ENCODE measurements around the gene ZDHHC3. TPM values are rescaled to one million over a fixed set of nuclear protein-coding genes. Genes with fewer than 3 reads are reported as not detected.

ZDHHC3 gene
- polyA plus RNA-seq, 1 donor = 77.2 TPM

- Histone ChIP-seq H3K9me3 (ENCODE audit: control insufficient read depth, low read depth, low read length) (no peaks in the 10 kb centered on the region), H3K4me3 (ENCODE audit: low read length) (no peak overlapping the region), H3K27ac (ENCODE audit: low read length) (peak overlapping the region; percentile 10), H3K27me3 (ENCODE audit: control insufficient read depth, insufficient read depth, low read length) (no peaks in the 10 kb centered on the region), H3K36me3 (ENCODE audit: control insufficient read depth, insufficient read depth, low read length) (peaks cover 7% of the 10 kb centered on the region), H3K4me1 (ENCODE audit: control insufficient read depth, insufficient read depth, low read length) (peaks cover 26% of the 10 kb centered on the region)
- 80% methylated on average over 1 of the region's 3 CpGs for WGBS (ENCODE audit: insufficient coverage, low lambda C conversion rate)
- peak in 1 of 2 donors; percentile 54 for DNase-seq
Measured at GRCh38 chr3:44966795-44967278, 9.1 kb downstream of the ZDHHC3 start.

- Histone ChIP-seq H3K27me3 (ENCODE audit: control insufficient read depth, insufficient read depth, low read length) (no peaks in the 10 kb centered on the region), H3K4me1 (ENCODE audit: control insufficient read depth, insufficient read depth, low read length) (peaks cover 12% of the 10 kb centered on the region), H3K27ac (ENCODE audit: low read length) (no peak overlapping the region), H3K36me3 (ENCODE audit: control insufficient read depth, insufficient read depth, low read length) (peaks cover 7% of the 10 kb centered on the region), H3K4me3 (ENCODE audit: low read length) (no peak overlapping the region), H3K9me3 (ENCODE audit: control insufficient read depth, low read depth, low read length) (no peaks in the 10 kb centered on the region)
- WGBS (ENCODE audit: insufficient coverage, low lambda C conversion rate) = no CpG with 5 or more reads among the region's 3 CpGs
- no peak for DNase-seq
Measured at GRCh38 chr3:44965165-44965564, 10.8 kb downstream of the ZDHHC3 start.

GRCh38 chr3:44963571-44964325 lies 12.2 kb downstream of the ZDHHC3 start:
- no peaks in the 10 kb centered on the region for H3K9me3 ChIP-seq (ENCODE audit: control insufficient read depth, low read depth, low read length)
- no peak overlapping the region for H3K4me3 ChIP-seq (ENCODE audit: low read length)
- H3K4me1 ChIP-seq (ENCODE audit: control insufficient read depth, insufficient read depth, low read length) = peaks cover 5% of the 10 kb centered on the region
- 100% methylated on average over 2 of the region's 4 CpGs for WGBS (ENCODE audit: insufficient coverage, low lambda C conversion rate)
- no peak overlapping the region for H3K27ac ChIP-seq (ENCODE audit: low read length)
- no peak for DNase-seq
- peaks cover 5% of the 10 kb centered on the region for H3K36me3 ChIP-seq (ENCODE audit: control insufficient read depth, insufficient read depth, low read length)
- no peaks in the 10 kb centered on the region for H3K27me3 ChIP-seq (ENCODE audit: control insufficient read depth, insufficient read depth, low read length)

GRCh38 chr3:44962621-44963393 lies 13.2 kb downstream of the ZDHHC3 start:
- Histone ChIP-seq H3K27ac (ENCODE audit: low read length) (no peak overlapping the region), H3K9me3 (ENCODE audit: control insufficient read depth, low read depth, low read length) (no peaks in the 10 kb centered on the region), H3K4me3 (ENCODE audit: low read length) (no peak overlapping the region), H3K27me3 (ENCODE audit: control insufficient read depth, insufficient read depth, low read length) (no peaks in the 10 kb centered on the region), H3K4me1 (ENCODE audit: control insufficient read depth, insufficient read depth, low read length) (peaks cover 5% of the 10 kb centered on the region), H3K36me3 (ENCODE audit: control insufficient read depth, insufficient read depth, low read length) (peaks cover 13% of the 10 kb centered on the region)
- no CpG with 5 or more reads among the region's 6 CpGs for WGBS (ENCODE audit: insufficient coverage, low lambda C conversion rate)
- no peak for DNase-seq

GRCh38 chr3:44961888-44962287 lies 14.1 kb downstream of the ZDHHC3 start:
- no peak for DNase-seq
- H3K27ac ChIP-seq (ENCODE audit: low read length) = no peak overlapping the region
- peaks cover 21% of the 10 kb centered on the region for H3K36me3 ChIP-seq (ENCODE audit: control insufficient read depth, insufficient read depth, low read length)
- no peak overlapping the region for H3K4me3 ChIP-seq (ENCODE audit: low read length)
- WGBS (ENCODE audit: insufficient coverage, low lambda C conversion rate) = no CpG with 5 or more reads among the region's 3 CpGs
- no peaks in the 10 kb centered on the region for H3K9me3 ChIP-seq (ENCODE audit: control insufficient read depth, low read depth, low read length)
- H3K4me1 ChIP-seq (ENCODE audit: control insufficient read depth, insufficient read depth, low read length) = peaks cover 1% of the 10 kb centered on the region
- no peaks in the 10 kb centered on the region for H3K27me3 ChIP-seq (ENCODE audit: control insufficient read depth, insufficient read depth, low read length)

- peak overlapping the region; percentile 49 for H3K27ac ChIP-seq (ENCODE audit: low read length)
- no peaks in the 10 kb centered on the region for H3K4me1 ChIP-seq (ENCODE audit: control insufficient read depth, insufficient read depth, low read length)
- H3K9me3 ChIP-seq (ENCODE audit: control insufficient read depth, low read depth, low read length) = no peaks in the 10 kb centered on the region
- peaks cover 30% of the 10 kb centered on the region for H3K36me3 ChIP-seq (ENCODE audit: control insufficient read depth, insufficient read depth, low read length)
- no CpG with 5 or more reads among the region's 3 CpGs for WGBS (ENCODE audit: insufficient coverage, low lambda C conversion rate)
- DNase-seq = no peak
- H3K27me3 ChIP-seq (ENCODE audit: control insufficient read depth, insufficient read depth, low read length) = no peaks in the 10 kb centered on the region
- no peak overlapping the region for H3K4me3 ChIP-seq (ENCODE audit: low read length)
Measured at GRCh38 chr3:44960387-44961026, 15.5 kb downstream of the ZDHHC3 start.

GRCh38 chr3:44958386-44958785 lies 17.6 kb downstream of the ZDHHC3 start:
- Histone ChIP-seq H3K4me1 (ENCODE audit: control insufficient read depth, insufficient read depth, low read length) (no peaks in the 10 kb centered on the region), H3K27me3 (ENCODE audit: control insufficient read depth, insufficient read depth, low read length) (no peaks in the 10 kb centered on the region), H3K4me3 (ENCODE audit: low read length) (no peak overlapping the region), H3K36me3 (ENCODE audit: control insufficient read depth, insufficient read depth, low read length) (peaks cover 45% of the 10 kb centered on the region), H3K27ac (ENCODE audit: low read length) (no peak overlapping the region), H3K9me3 (ENCODE audit: control insufficient read depth, low read depth, low read length) (no peaks in the 10 kb centered on the region)
- WGBS (ENCODE audit: insufficient coverage, low lambda C conversion rate) = 100% methylated on average over 2 of the region's 7 CpGs
- DNase-seq = no peak

- no peaks in the 10 kb centered on the region for H3K9me3 ChIP-seq (ENCODE audit: control insufficient read depth, low read depth, low read length)
- WGBS (ENCODE audit: insufficient coverage, low lambda C conversion rate) = no CpG with 5 or more reads among the region's 4 CpGs
- DNase-seq = no peak
- H3K36me3 ChIP-seq (ENCODE audit: control insufficient read depth, insufficient read depth, low read length) = peaks cover 47% of the 10 kb centered on the region
- H3K27me3 ChIP-seq (ENCODE audit: control insufficient read depth, insufficient read depth, low read length) = no peaks in the 10 kb centered on the region
- H3K4me3 ChIP-seq (ENCODE audit: low read length) = no peak overlapping the region
- H3K27ac ChIP-seq (ENCODE audit: low read length) = no peak overlapping the region
- no peaks in the 10 kb centered on the region for H3K4me1 ChIP-seq (ENCODE audit: control insufficient read depth, insufficient read depth, low read length)
Measured at GRCh38 chr3:44957986-44958385, 18.0 kb downstream of the ZDHHC3 start.

- Histone ChIP-seq H3K4me3 (ENCODE audit: low read length) (no peak overlapping the region), H3K27ac (ENCODE audit: low read length) (no peak overlapping the region), H3K9me3 (ENCODE audit: control insufficient read depth, low read depth, low read length) (no peaks in the 10 kb centered on the region), H3K36me3 (ENCODE audit: control insufficient read depth, insufficient read depth, low read length) (peaks cover 55% of the 10 kb centered on the region), H3K4me1 (ENCODE audit: control insufficient read depth, insufficient read depth, low read length) (no peaks in the 10 kb centered on the region), H3K27me3 (ENCODE audit: control insufficient read depth, insufficient read depth, low read length) (no peaks in the 10 kb centered on the region)
- DNase-seq = no peak
- WGBS (ENCODE audit: insufficient coverage, low lambda C conversion rate) = no CpG with 5 or more reads among the region's 1 CpG
Measured at GRCh38 chr3:44955917-44956316, 20.1 kb downstream of the ZDHHC3 start.

- no CpG with 5 or more reads among the region's 3 CpGs for WGBS (ENCODE audit: insufficient coverage, low lambda C conversion rate)
- Histone ChIP-seq H3K4me3 (ENCODE audit: low read length) (no peak overlapping the region), H3K27ac (ENCODE audit: low read length) (no peak overlapping the region), H3K4me1 (ENCODE audit: control insufficient read depth, insufficient read depth, low read length) (no peaks in the 10 kb centered on the region), H3K9me3 (ENCODE audit: control insufficient read depth, low read depth, low read length) (no peaks in the 10 kb centered on the region), H3K36me3 (ENCODE audit: control insufficient read depth, insufficient read depth, low read length) (peaks cover 55% of the 10 kb centered on the region), H3K27me3 (ENCODE audit: control insufficient read depth, insufficient read depth, low read length) (no peaks in the 10 kb centered on the region)
- no peak for DNase-seq
Measured at GRCh38 chr3:44954962-44955361, 21.0 kb downstream of the ZDHHC3 start.

Data from large intestine (tissue), 3 donors.